Erythroblast (primary cell): ENCODE data around the gene NWD2.
"Not testable (repeated sequence)": the region's sequence is repeated elsewhere in the genome, so short reads cannot be mapped to it uniquely, and the experiment has no call there.

ENCODE experiments used
- DNase-seq, 2 experiments: peaks; one replicate each; lab custom pipeline; 2025; lab: John Stamatoyannopoulos, UW
- GATA1 ChIP-seq: IDR thresholded peaks from 2 replicates; pipeline ENCODE4 v1.6.1; 2011; ENCODE audit warnings: low read depth, mild to moderate bottlenecking, control low read depth, low read length, moderate library complexity
- POLR2A ChIP-seq: IDR thresholded peaks from 2 replicates; pipeline ENCODE4 v1.6.1; 2011; ENCODE audit warnings: mild to moderate bottlenecking, low read length

The NWD2 gene

GRCh38 chr4:37483610-37484009 lies 239.1 kb downstream of the NWD2 start:
- TF ChIP-seq GATA1 = no peak
- DNase-seq = no peak

GRCh38 chr4:37486166-37486565 lies 241.6 kb downstream of the NWD2 start:
- no peak for TF ChIP-seq POLR2A
- no peak for TF ChIP-seq GATA1
- DNase-seq = no peak

- TF ChIP-seq GATA1 (no peak), POLR2A (no peak)
- DNase-seq = no peak
Observed at GRCh38 chr4:37487668-37488067, 243.1 kb downstream of the NWD2 start.

GRCh38 chr4:37489697-37490096 lies 245.2 kb downstream of the NWD2 start:
- TF ChIP-seq GATA1 = no peak
- TF ChIP-seq POLR2A = no peak
- no peak for DNase-seq

- DNase-seq = no peak
- TF ChIP-seq GATA1 (no peak), POLR2A (no peak)
Observed at GRCh38 chr4:37490391-37491347, 246.1 kb downstream of the NWD2 start.

GRCh38 chr4:37495353-37495752 lies 250.8 kb downstream of the NWD2 start:
- DNase-seq = not testable (repeated sequence)
